ENCODE data around the gene TAS1R2. TPM values are rescaled to one million over a fixed set of nuclear protein-coding genes. Genes with fewer than 3 reads are reported as not detected.

Gene TAS1R2
- total RNA-seq, 1 donor from 2014 or later, result not detected

DNA sequence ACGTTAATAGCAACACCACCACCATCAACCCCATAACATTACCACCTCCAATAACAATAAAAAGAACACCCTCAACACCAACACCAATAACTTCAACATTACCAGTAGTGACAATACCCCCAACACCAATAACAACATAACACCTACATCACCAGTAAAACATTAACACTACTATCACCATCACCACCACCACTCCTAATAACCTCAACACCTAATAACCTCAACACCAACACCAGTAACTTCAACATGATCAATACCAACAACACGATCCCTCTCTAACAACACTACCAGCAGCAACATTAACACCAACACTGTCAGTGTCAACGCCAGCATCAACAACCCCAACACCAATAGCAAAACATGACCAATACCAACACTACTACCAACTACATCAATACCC, 57.2 kb downstream of the TAS1R2 start:
- H3K36me3 ChIP-seq, result no peaks in the 10 kb centered on the region
- ATAC-seq, result no peak
- H3K4me1 ChIP-seq, result no peaks in the 10 kb centered on the region
- no peaks in the 10 kb centered on the region for H3K9me3 ChIP-seq
- DNase-seq, result no peak
- intact Hi-C loops (cut with DNase I), result no loop called here
- H3K4me3 ChIP-seq, result no peak overlapping the region
- H3K27ac ChIP-seq, result no peak overlapping the region
- TF ChIP-seq, protein P1, sequence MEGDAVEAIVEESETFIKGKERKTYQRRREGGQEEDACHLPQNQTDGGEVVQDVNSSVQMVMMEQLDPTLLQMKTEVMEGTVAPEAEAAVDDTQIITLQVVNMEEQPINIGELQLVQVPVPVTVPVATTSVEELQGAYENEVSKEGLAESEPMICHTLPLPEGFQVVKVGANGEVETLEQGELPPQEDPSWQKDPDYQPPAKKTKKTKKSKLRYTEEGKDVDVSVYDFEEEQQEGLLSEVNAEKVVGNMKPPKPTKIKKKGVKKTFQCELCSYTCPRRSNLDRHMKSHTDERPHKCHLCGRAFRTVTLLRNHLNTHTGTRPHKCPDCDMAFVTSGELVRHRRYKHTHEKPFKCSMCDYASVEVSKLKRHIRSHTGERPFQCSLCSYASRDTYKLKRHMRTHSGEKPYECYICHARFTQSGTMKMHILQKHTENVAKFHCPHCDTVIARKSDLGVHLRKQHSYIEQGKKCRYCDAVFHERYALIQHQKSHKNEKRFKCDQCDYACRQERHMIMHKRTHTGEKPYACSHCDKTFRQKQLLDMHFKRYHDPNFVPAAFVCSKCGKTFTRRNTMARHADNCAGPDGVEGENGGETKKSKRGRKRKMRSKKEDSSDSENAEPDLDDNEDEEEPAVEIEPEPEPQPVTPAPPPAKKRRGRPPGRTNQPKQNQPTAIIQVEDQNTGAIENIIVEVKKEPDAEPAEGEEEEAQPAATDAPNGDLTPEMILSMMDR (IDR thresholded peaks at IDR 0.05), result no peak
- peaks cover 19% of the 10 kb centered on the region for H3K27me3 ChIP-seq (ENCODE audit: low read depth)

DNA sequence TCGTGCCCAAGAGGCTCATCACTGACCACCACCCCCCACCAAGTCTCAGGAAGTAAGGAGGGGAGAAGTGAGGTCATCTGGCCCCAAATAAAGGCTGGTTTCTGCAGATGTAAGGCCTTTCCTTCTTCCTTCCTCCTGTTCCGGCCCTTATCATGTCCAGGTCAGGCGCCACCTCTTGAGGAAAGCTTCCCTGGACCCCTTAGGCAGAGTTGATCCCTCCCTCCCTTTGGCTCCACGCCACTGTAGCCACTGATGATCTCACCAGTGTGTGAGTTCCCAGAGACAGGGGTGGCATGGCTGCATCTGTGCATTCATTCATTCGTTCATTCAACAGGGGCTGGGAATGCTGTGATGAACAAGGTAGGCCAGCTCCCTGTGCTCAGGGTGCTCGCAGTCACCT, 59.2 kb downstream of the TAS1R2 start:
- no peak overlapping the region for H3K4me3 ChIP-seq
- H3K27ac ChIP-seq, result no peak overlapping the region
- no peaks in the 10 kb centered on the region for H3K36me3 ChIP-seq
- peaks cover 11% of the 10 kb centered on the region for H3K27me3 ChIP-seq (ENCODE audit: low read depth)
- intact Hi-C loops (cut with DNase I), result no loop called here
- H3K4me1 ChIP-seq, result no peaks in the 10 kb centered on the region
- no peaks in the 10 kb centered on the region for H3K9me3 ChIP-seq
- DNase-seq (no peak), ATAC-seq (no peak)
- TF ChIP-seq, protein P1 (IDR thresholded peaks at IDR 0.05), result no peak

DNA sequence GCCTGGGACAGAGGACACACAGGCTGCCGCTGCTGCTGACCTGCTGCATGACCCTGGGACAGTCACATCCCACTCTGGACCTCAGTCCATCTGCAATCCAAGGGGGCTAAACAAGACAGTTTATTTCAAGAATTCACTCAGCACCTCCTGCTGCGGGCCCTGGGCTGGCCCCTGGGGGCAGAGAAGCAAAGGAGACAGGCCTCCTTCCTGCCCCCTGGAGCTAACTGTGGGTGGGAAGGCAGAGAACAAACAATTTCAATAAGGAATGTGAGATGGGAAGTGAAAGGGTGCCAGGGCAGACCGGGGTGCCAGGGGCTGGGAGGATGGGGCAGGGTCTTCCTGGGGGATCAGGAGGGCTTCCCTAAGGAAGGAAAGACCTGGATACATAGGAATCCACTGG, 60.0 kb downstream of the TAS1R2 start:
- intact Hi-C loops (cut with DNase I), result no loop called here
- Histone ChIP-seq H3K27ac (no peak overlapping the region), H3K4me1 (no peaks in the 10 kb centered on the region), H3K27me3 (ENCODE audit: low read depth) (peaks cover 11% of the 10 kb centered on the region), H3K36me3 (no peaks in the 10 kb centered on the region), H3K4me3 (no peak overlapping the region), H3K9me3 (no peaks in the 10 kb centered on the region)
- no peak for DNase-seq
- no peak for ATAC-seq
- TF ChIP-seq, protein P1 (IDR thresholded peaks at IDR 0.05), result no peak

DNA sequence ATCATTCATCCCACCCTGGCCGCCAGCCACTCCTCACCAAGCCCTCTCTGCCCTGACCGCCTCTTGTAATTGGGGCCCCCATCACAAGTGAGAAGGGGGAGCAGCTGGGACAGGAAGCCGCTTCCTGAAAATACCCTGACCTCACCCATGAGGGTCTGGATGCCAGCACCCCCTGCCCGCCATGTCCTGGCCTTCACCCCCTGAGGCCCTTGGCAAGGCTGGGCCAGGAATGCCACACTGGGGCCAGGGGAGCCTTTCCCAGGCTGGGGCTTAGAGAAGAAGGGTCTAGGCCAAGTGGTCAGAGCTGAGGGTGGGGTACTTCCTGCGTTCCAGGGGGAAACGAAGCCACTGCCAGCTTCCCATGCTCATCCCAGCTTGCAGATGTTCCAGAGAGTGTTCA, 60.5 kb downstream of the TAS1R2 start:
- ATAC-seq, result no peak
- Histone ChIP-seq H3K4me3 (no peak overlapping the region), H3K27ac (no peak overlapping the region), H3K36me3 (no peaks in the 10 kb centered on the region), H3K4me1 (no peaks in the 10 kb centered on the region), H3K9me3 (no peaks in the 10 kb centered on the region), H3K27me3 (ENCODE audit: low read depth) (peaks cover 8% of the 10 kb centered on the region)
- intact Hi-C loops (cut with DNase I), result no loop called here
- DNase-seq, result no peak
- TF ChIP-seq, protein P1 (IDR thresholded peaks at IDR 0.05), result no peak

DNA sequence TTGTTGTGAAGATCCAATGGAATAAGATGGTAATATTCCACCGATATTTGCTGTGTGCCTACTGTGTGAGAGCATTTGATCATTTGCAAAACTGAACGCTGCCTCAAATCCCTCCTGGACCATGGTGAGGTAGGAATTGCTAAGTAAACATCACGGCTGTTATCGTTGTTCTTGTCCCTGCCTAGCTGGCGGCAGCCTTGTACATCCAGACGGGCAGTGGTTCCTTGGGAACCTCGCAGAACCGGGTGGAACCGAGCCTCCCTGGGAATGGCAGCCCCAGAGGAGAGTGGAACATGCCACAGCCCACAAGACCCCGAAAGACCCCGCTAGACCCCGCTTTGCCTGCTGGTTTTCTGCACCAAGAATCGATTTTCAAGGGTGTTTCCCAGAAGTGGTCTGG, 60.9 kb downstream of the TAS1R2 start:
- H3K9me3 ChIP-seq, result no peaks in the 10 kb centered on the region
- H3K27me3 ChIP-seq (ENCODE audit: low read depth), result peaks cover 3% of the 10 kb centered on the region
- TF ChIP-seq, protein P1 (IDR thresholded peaks at IDR 0.05), result no peak
- H3K36me3 ChIP-seq, result no peaks in the 10 kb centered on the region
- no peaks in the 10 kb centered on the region for H3K4me1 ChIP-seq
- DNase-seq, result no peak
- H3K4me3 ChIP-seq, result no peak overlapping the region
- no peak for ATAC-seq
- H3K27ac ChIP-seq, result no peak overlapping the region
- intact Hi-C loops (cut with DNase I), result no loop called here

DNA sequence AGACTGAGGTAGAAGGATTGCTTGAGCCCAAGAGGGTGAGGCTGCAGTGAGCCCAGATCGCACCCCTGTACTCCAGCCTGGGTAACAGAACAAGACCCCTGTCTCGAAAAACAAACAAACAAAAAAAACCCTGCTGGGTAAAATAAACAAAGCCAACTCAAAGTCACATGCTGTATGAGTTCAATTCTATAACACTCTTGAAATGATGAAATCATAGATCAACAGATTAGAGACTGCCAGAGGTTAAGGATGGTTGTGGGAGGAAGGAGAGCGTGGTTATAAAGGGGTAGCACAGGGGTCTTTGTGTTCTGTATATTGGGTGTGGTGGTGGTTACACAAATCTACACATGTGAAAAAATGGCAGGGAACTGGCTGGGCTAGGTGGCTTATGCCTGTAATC, 62.5 kb downstream of the TAS1R2 start:
- Histone ChIP-seq H3K27me3 (ENCODE audit: low read depth) (peaks cover 13% of the 10 kb centered on the region), H3K27ac (no peak overlapping the region), H3K9me3 (no peaks in the 10 kb centered on the region), H3K36me3 (no peaks in the 10 kb centered on the region), H3K4me3 (no peak overlapping the region), H3K4me1 (no peaks in the 10 kb centered on the region)
- TF ChIP-seq, protein P1 (IDR thresholded peaks at IDR 0.05), result no peak
- intact Hi-C loops (cut with DNase I), result no loop called here
- DNase-seq (no peak), ATAC-seq (no peak)

All from lower lobe of right lung (tissue), 2 donors.